Measurements from ENCODE around the gene DMC1. TPM values are rescaled to one million over a fixed set of nuclear protein-coding genes. Genes with fewer than 3 reads are reported as not detected.

The DMC1 gene
- total and polyA plus RNA-seq, 2 experiments from 2014 or later: 5.0 to 18.5 TPM

DNA sequence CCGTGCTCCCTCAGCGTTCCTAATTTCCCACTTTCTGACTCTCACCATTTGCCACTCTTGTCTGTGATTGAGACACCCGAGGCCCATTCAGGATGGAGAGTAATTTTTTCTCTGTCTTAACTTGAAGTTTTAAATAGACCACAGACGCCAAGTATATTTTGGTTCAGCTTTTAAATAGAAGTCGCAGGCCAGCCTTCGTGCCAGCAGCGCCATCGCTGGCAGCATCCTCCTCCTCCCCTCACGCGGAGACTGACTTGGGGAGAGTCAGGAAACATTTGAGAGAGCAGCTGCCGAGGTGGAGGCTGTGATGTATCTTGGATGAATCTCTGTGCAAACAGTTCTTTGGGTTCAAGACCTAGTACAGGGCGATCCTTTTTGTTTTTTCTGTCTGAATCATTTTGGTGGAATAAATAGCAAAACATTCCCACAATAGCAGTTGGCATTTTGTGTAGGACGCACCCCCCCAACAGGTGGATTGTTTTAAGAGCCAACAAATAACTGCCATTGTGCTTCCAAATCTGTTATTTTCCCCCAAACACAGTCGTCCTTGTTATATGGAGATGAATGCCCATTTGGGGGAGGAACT is 889 bp upstream of the DMC1 start:
- Histone ChIP-seq H4K20me1 (replicated peaks; ENCODE audit: insufficient read depth) (no peaks in the 10 kb centered on the region), H3K79me2 (replicated peaks; ENCODE audit: insufficient read depth) (no peaks in the 10 kb centered on the region), H3K4me1 (ENCODE audit: insufficient read depth) (peaks cover 23% of the 10 kb centered on the region), H3K27me3 (ENCODE audit: insufficient read depth) (no peaks in the 10 kb centered on the region), H3K36me3 (ENCODE audit: insufficient read depth) (no peaks in the 10 kb centered on the region), H3F3A (replicated peaks; ENCODE audit: low read depth) (no peaks in the 10 kb centered on the region), H2AFZ (peak overlapping the region; percentile 66), H3K4me3 (peak overlapping the region; percentile 63), H3K9me2 (ENCODE audit: insufficient read depth) (no peaks in the 10 kb centered on the region), H3K27ac (ENCODE audit: low read depth) (peak overlapping the region; percentile 89), H3K4me2 (peak overlapping the region; percentile 81)
- TF ChIP-seq, protein P1, sequence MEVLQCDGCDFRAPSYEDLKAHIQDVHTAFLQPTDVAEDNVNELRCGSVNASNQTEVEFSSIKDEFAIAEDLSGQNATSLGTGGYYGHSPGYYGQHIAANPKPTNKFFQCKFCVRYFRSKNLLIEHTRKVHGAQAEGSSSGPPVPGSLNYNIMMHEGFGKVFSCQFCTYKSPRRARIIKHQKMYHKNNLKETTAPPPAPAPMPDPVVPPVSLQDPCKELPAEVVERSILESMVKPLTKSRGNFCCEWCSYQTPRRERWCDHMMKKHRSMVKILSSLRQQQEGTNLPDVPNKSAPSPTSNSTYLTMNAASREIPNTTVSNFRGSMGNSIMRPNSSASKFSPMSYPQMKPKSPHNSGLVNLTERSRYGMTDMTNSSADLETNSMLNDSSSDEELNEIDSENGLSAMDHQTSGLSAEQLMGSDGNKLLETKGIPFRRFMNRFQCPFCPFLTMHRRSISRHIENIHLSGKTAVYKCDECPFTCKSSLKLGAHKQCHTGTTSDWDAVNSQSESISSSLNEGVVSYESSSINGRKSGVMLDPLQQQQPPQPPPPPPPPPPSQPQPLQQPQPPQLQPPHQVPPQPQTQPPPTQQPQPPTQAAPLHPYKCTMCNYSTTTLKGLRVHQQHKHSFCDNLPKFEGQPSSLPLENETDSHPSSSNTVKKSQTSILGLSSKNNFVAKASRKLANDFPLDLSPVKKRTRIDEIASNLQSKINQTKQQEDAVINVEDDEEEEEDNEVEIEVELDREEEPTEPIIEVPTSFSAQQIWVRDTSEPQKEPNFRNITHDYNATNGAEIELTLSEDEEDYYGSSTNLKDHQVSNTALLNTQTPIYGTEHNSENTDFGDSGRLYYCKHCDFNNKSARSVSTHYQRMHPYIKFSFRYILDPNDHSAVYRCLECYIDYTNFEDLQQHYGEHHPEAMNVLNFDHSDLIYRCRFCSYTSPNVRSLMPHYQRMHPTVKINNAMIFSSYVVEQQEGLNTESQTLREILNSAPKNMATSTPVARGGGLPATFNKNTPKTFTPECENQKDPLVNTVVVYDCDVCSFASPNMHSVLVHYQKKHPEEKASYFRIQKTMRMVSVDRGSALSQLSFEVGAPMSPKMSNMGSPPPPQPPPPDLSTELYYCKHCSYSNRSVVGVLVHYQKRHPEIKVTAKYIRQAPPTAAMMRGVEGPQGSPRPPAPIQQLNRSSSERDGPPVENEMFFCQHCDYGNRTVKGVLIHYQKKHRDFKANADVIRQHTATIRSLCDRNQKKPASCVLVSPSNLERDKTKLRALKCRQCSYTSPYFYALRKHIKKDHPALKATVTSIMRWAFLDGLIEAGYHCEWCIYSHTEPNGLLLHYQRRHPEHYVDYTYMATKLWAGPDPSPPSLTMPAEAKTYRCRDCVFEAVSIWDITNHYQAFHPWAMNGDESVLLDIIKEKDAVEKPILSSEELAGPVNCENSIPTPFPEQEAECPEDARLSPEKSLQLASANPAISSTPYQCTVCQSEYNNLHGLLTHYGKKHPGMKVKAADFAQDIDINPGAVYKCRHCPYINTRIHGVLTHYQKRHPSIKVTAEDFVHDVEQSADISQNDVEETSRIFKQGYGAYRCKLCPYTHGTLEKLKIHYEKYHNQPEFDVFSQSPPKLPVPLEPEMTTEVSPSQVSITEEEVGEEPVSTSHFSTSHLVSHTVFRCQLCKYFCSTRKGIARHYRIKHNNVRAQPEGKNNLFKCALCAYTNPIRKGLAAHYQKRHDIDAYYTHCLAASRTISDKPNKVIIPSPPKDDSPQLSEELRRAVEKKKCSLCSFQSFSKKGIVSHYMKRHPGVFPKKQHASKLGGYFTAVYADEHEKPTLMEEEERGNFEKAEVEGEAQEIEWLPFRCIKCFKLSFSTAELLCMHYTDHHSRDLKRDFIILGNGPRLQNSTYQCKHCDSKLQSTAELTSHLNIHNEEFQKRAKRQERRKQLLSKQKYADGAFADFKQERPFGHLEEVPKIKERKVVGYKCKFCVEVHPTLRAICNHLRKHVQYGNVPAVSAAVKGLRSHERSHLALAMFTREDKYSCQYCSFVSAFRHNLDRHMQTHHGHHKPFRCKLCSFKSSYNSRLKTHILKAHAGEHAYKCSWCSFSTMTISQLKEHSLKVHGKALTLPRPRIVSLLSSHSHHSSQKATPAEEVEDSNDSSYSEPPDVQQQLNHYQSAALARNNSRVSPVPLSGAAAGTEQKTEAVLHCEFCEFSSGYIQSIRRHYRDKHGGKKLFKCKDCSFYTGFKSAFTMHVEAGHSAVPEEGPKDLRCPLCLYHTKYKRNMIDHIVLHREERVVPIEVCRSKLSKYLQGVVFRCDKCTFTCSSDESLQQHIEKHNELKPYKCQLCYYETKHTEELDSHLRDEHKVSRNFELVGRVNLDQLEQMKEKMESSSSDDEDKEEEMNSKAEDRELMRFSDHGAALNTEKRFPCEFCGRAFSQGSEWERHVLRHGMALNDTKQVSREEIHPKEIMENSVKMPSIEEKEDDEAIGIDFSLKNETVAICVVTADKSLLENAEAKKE (CRISPR knock-in tag; IDR thresholded peaks at IDR 0.05): no peak
- TF ChIP-seq, protein P2, sequence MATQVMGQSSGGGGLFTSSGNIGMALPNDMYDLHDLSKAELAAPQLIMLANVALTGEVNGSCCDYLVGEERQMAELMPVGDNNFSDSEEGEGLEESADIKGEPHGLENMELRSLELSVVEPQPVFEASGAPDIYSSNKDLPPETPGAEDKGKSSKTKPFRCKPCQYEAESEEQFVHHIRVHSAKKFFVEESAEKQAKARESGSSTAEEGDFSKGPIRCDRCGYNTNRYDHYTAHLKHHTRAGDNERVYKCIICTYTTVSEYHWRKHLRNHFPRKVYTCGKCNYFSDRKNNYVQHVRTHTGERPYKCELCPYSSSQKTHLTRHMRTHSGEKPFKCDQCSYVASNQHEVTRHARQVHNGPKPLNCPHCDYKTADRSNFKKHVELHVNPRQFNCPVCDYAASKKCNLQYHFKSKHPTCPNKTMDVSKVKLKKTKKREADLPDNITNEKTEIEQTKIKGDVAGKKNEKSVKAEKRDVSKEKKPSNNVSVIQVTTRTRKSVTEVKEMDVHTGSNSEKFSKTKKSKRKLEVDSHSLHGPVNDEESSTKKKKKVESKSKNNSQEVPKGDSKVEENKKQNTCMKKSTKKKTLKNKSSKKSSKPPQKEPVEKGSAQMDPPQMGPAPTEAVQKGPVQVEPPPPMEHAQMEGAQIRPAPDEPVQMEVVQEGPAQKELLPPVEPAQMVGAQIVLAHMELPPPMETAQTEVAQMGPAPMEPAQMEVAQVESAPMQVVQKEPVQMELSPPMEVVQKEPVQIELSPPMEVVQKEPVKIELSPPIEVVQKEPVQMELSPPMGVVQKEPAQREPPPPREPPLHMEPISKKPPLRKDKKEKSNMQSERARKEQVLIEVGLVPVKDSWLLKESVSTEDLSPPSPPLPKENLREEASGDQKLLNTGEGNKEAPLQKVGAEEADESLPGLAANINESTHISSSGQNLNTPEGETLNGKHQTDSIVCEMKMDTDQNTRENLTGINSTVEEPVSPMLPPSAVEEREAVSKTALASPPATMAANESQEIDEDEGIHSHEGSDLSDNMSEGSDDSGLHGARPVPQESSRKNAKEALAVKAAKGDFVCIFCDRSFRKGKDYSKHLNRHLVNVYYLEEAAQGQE (IDR thresholded peaks at IDR 0.05; ENCODE audit: unreplicated experiment): no peak
- TF ChIP-seq NANOG (IDR thresholded peaks at IDR 0.05; ENCODE audit: borderline replicate concordance) (no peak), CREB1 (CRISPR knock-in tag; IDR thresholded peaks at IDR 0.05; ENCODE audit: low read depth) (0 out of 2 replicates have a peak, but pooled peaks have one; percentile 1), ZNF114 (CRISPR knock-in tag; IDR thresholded peaks at IDR 0.05) (no peak)
- TF ChIP-seq, protein P3, sequence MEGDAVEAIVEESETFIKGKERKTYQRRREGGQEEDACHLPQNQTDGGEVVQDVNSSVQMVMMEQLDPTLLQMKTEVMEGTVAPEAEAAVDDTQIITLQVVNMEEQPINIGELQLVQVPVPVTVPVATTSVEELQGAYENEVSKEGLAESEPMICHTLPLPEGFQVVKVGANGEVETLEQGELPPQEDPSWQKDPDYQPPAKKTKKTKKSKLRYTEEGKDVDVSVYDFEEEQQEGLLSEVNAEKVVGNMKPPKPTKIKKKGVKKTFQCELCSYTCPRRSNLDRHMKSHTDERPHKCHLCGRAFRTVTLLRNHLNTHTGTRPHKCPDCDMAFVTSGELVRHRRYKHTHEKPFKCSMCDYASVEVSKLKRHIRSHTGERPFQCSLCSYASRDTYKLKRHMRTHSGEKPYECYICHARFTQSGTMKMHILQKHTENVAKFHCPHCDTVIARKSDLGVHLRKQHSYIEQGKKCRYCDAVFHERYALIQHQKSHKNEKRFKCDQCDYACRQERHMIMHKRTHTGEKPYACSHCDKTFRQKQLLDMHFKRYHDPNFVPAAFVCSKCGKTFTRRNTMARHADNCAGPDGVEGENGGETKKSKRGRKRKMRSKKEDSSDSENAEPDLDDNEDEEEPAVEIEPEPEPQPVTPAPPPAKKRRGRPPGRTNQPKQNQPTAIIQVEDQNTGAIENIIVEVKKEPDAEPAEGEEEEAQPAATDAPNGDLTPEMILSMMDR (conservative IDR thresholded peaks at IDR 0.05; ENCODE audit: low read depth in 2 of 2): peak; percentile 15 to 28; a peak in 3 of 4 replicates
- TF ChIP-seq, protein P4, sequence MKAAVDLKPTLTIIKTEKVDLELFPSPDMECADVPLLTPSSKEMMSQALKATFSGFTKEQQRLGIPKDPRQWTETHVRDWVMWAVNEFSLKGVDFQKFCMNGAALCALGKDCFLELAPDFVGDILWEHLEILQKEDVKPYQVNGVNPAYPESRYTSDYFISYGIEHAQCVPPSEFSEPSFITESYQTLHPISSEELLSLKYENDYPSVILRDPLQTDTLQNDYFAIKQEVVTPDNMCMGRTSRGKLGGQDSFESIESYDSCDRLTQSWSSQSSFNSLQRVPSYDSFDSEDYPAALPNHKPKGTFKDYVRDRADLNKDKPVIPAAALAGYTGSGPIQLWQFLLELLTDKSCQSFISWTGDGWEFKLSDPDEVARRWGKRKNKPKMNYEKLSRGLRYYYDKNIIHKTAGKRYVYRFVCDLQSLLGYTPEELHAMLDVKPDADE (IDR thresholded peaks at IDR 0.05): no peak
- Mint-ChIP-seq H3K27me3 (ENCODE audit: insufficient read depth, low read depth, poor library complexity) (peaks cover 7% of the 10 kb centered on the region), H3K36me3 (ENCODE audit: low read depth) (no peaks in the 10 kb centered on the region; the same call in 2 of the 3 replicates), H3K9me3 (no peaks in the 10 kb centered on the region), H3K4me1 (peaks cover 25% of the 10 kb centered on the region), H3K4me3 (peak overlapping the region; percentile 84), H3K27ac (peak overlapping the region; percentile 87)
- DNase-seq (ENCODE audit: low spot score) (peak; percentile 66), ATAC-seq (peak; percentile 52)
